Transverse colon (tissue), 4 donors: ENCODE measurements around the gene MKLN1. TPM values are rescaled to one million over a fixed set of nuclear protein-coding genes. Genes with fewer than 3 reads are reported as not detected.

Experiments used
- DNase-seq: peaks from one replicate; pipeline ENCODE4 v3.0.0-alpha.2; 2019
- H3K27ac ChIP-seq, 4 donors: fragments of 200-600 bp; sonication (generic); 2 replicates each; pipeline ENCODE4 v1.5.1; 2016 to 2018; ENCODE audit warnings: inconsistent platforms in 4 of 4
- H3K27me3 ChIP-seq: fragments of 200-600 bp; sonication (generic); 2 replicates; pipeline ENCODE4 v1.5.1; 2017; ENCODE audit warnings: inconsistent platforms
- H3K36me3 ChIP-seq, 4 donors: fragments of 200-600 bp; sonication (generic); 2 replicates each; pipeline ENCODE4 v1.5.1; 2017 to 2019; ENCODE audit warnings: inconsistent platforms in 4 of 4
- H3K4me1 ChIP-seq, 4 donors: fragments of 200-600 bp; sonication (generic); 2 replicates each; pipeline ENCODE4 v1.5.1; 2017 to 2020; ENCODE audit warnings: inconsistent platforms in 4 of 4
- H3K4me3 ChIP-seq, 4 donors: fragments of 200-600 bp; sonication (generic); 1 replicate in 1 of 4; 2 replicates in 3 of 4; pipeline versions ENCODE4 v1.5.1 to v1.6.1; 2017 to 2019; ENCODE audit warnings: inconsistent platforms in 4 of 4
- H3K9me3 ChIP-seq, 2 donors: fragments of 200-600 bp; sonication (generic); 2 replicates each; pipeline ENCODE4 v1.5.1; 2017 to 2019; ENCODE audit warnings: inconsistent platforms in 2 of 2
- CTCF ChIP-seq, 5 experiments: fragments of 200-600 bp in 3 of 5; fragments of 450-650 bp in 2 of 5; sonication (generic) in 3 of 5; IDR thresholded peaks; 1 replicate in 2 of 5; 2 replicates in 3 of 5; pipeline ENCODE4 v1.5.1; 2016 to 2017; ENCODE audit warnings: antibody characterized with exemption in 5 of 5, inconsistent platforms in 3 of 5, mild to moderate bottlenecking in 2 of 5, moderate library complexity in 1 of 5
- EP300 ChIP-seq: sonication (generic); formaldehyde crosslinking; IDR thresholded peaks from one replicate; pipeline ENCODE4 v1.6.1; 2017; ENCODE audit warnings: antibody characterized with exemption, low read depth
- POLR2A ChIP-seq: fragments of 450-650 bp; IDR thresholded peaks from one replicate; pipeline ENCODE4 v1.6.1; 2016; ENCODE audit warnings: antibody characterized with exemption, mild to moderate bottlenecking, moderate library complexity
- POLR2AphosphoS5 ChIP-seq, 3 donors: sonication (generic); formaldehyde crosslinking; IDR thresholded peaks; one replicate each; pipeline ENCODE4 v1.6.1; 2016; ENCODE audit warnings: antibody characterized with exemption in 3 of 3
- WGBS, 2 donors: methylation state at CpG; one replicate each; pipeline ENCODE4 v1.1.5; 2018; ENCODE audit warnings: low coverage in 1 of 2; 5-methylcytosine and 5-hydroxymethylcytosine counted together
- in situ Hi-C, 4 donors: fragments of 200-750 bp; cut with MboI; loops; one replicate each; pipeline versions ENCODE4 v1.15.0 to v1.15.1; 2017; ENCODE audit warnings: low sequenced_read_pairs in 3 of 4, low pct_ligation_motif_present in 1 of 4, low pct_unique_long_range_greater_than_20kb in 1 of 4
- intact Hi-C: fragments of 100-400 bp; cut with DNase I; formaldehyde crosslinking; loops from one replicate; pipeline ENCODE4 v1.15.1; 2023; ENCODE audit warnings: low total_unique reads
- total RNA-seq, 4 donors: library from RNA; depleted of rRNA; stranded (reverse); fragments of >200 nt; gene quantifications; one replicate each; pipeline ENCODE4 v1.1.0, GENCODE V29; 2016

Gene MKLN1
- total RNA-seq, 4 donors from 2014 or later: 30.7 to 87.0 (median 48.6) TPM

GRCh38 chr7:131489196-131489595 lies 161.5 kb downstream of the MKLN1 start:
- in situ Hi-C loops (no loop called here), intact Hi-C loops (no loop called here)
- TF ChIP-seq POLR2AphosphoS5 (IDR thresholded peaks at IDR 0.05) (no peak), CTCF (IDR thresholded peaks at IDR 0.05) (no peak), POLR2A (no peak), EP300 (no peak)
- H3K27ac ChIP-seq: no peak overlapping the region
- no peak for DNase-seq
- no peaks in the 10 kb centered on the region for H3K4me1 ChIP-seq
- 51 to 56% methylated on average over 1 of the region's 1 CpG for WGBS, 2 donors
- H3K9me3 ChIP-seq: no peaks in the 10 kb centered on the region
- no peaks in the 10 kb centered on the region for H3K27me3 ChIP-seq
- H3K36me3 ChIP-seq: peaks cover 0 to 10% (median 3%) of the 10 kb centered on the region in 4 donors
- no peak overlapping the region for H3K4me3 ChIP-seq

GRCh38 chr7:131489881-131490280 lies 162.2 kb downstream of the MKLN1 start:
- H3K27me3 ChIP-seq: no peaks in the 10 kb centered on the region
- no peak overlapping the region for H3K4me3 ChIP-seq
- TF ChIP-seq EP300 (no peak), POLR2AphosphoS5 (IDR thresholded peaks at IDR 0.05) (no peak), CTCF (IDR thresholded peaks at IDR 0.05) (no peak), POLR2A (no peak)
- 83 to 92% methylated on average over 3 to 4 of the region's 4 CpGs for WGBS, 2 donors
- intact Hi-C loops: no loop called here
- H3K36me3 ChIP-seq: peaks cover 0 to 9% (median 3%) of the 10 kb centered on the region in 4 donors
- in situ Hi-C loops: no loop called here
- no peaks in the 10 kb centered on the region for H3K4me1 ChIP-seq
- DNase-seq: no peak
- H3K27ac ChIP-seq: no peak overlapping the region
- H3K9me3 ChIP-seq: no peaks in the 10 kb centered on the region

- no peak overlapping the region for H3K4me3 ChIP-seq
- no peaks in the 10 kb centered on the region for H3K27me3 ChIP-seq
- DNase-seq: no peak
- H3K4me1 ChIP-seq: no peaks in the 10 kb centered on the region
- 92 to 100% methylated on average over 2 of the region's 2 CpGs for WGBS, 2 donors
- no peak for TF ChIP-seq CTCF (IDR thresholded peaks at IDR 0.05)
- TF ChIP-seq POLR2A: no peak
- no peak for TF ChIP-seq POLR2AphosphoS5 (IDR thresholded peaks at IDR 0.05)
- TF ChIP-seq EP300: no peak
- H3K9me3 ChIP-seq: no peaks in the 10 kb centered on the region
- no peak overlapping the region for H3K27ac ChIP-seq
- in situ Hi-C loops (no loop called here), intact Hi-C loops (no loop called here)
- H3K36me3 ChIP-seq: no peaks in the 10 kb centered on the region
Measured at GRCh38 chr7:131493081-131493480, 165.4 kb downstream of the MKLN1 start.

GRCh38 chr7:131493581-131493980 lies 165.9 kb downstream of the MKLN1 start:
- Histone ChIP-seq H3K4me1 (no peaks in the 10 kb centered on the region), H3K9me3 (no peaks in the 10 kb centered on the region), H3K27ac (no peak overlapping the region), H3K27me3 (no peaks in the 10 kb centered on the region), H3K4me3 (no peak overlapping the region), H3K36me3 (no peaks in the 10 kb centered on the region)
- intact Hi-C loops: no loop called here
- in situ Hi-C loops: no loop called here
- TF ChIP-seq CTCF (IDR thresholded peaks at IDR 0.05) (no peak), POLR2AphosphoS5 (IDR thresholded peaks at IDR 0.05) (no peak), POLR2A (no peak), EP300 (no peak)
- no peak for DNase-seq
